ENCODE data around the gene ARRB1. TPM values are rescaled to one million over a fixed set of nuclear protein-coding genes. Genes with fewer than 3 reads are reported as not detected.

The ARRB1 gene
- total RNA-seq, 1 donor from 2014 or later = 1.0 TPM

DNA sequence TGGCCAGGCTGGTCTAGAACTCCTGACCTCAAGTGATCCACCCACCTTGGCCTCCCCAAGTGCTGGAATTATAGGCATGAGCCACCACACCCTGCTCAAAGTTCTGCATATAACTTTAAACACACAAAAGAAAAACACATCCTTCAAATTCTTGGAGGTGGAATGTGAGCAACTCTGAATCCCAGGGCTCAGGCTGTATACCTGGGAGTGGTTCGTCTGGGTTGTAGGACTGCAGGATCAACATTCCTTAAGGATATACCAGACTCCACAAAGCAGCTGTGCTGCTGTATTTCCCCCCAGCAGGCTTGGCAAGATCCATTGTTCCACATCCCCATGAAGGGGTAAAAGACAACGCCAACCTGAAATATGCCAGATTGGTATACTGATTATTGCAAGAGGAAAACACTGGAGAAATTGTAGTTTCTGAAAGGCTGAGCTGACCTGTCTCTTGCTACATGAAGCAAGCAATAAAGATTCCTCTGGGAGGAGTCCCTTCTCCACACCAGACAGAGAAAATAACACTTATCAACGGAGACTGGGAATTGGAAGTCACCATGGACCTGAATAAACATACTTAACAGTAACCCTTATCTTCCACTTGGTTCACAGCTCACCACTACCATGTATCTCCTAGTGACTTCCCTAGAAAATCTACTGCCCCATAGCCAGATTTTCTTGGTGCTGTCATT lies 35.6 kb upstream of the ARRB1 start:
- H3K36me3 ChIP-seq = no peaks in the 10 kb centered on the region
- H3K9me3 Mint-ChIP-seq = no peaks in the 10 kb centered on the region
- H3K27ac Mint-ChIP-seq = no peak overlapping the region
- no peaks in the 10 kb centered on the region for H3K79me2 ChIP-seq (ENCODE audit: low read depth)
- H3K4me1 ChIP-seq = peaks cover 8% of the 10 kb centered on the region
- no peaks in the 10 kb centered on the region for H3K9me3 ChIP-seq (ENCODE audit: low read depth)
- H2AFZ ChIP-seq (replicated peaks) = no peak overlapping the region
- no peak overlapping the region for H3K4me3 ChIP-seq
- no peaks in the 10 kb centered on the region for H4K20me1 ChIP-seq (ENCODE audit: low read depth)
- H3K27me3 ChIP-seq = no peaks in the 10 kb centered on the region
- no peak for TF ChIP-seq CTCF (IDR thresholded peaks at IDR 0.05)
- TF ChIP-seq EZH2 (IDR thresholded peaks at IDR 0.05) = no peak
- no peak for TF ChIP-seq EZH2phosphoT487 (IDR thresholded peaks at IDR 0.05)
- no peak overlapping the region for H3K4me3 Mint-ChIP-seq
- no peak overlapping the region for H3K27ac ChIP-seq
- H3K36me3 Mint-ChIP-seq = no peaks in the 10 kb centered on the region
- DNase-seq (ENCODE audit: low spot score) = no peak
- H3K9ac ChIP-seq = no peak overlapping the region
- H3K4me2 ChIP-seq = no peak overlapping the region
- H3K27me3 Mint-ChIP-seq (ENCODE audit: insufficient read depth, low read depth) = peaks cover 2% of the 10 kb centered on the region
- peaks cover 4% of the 10 kb centered on the region for H3F3A ChIP-seq (ENCODE audit: low read depth)
- peaks cover 10% of the 10 kb centered on the region for H3K4me1 Mint-ChIP-seq

GRCh38 chr11:75384438-75385080 lies 33.1 kb upstream of the ARRB1 start:
- peak; percentile 88 for DNase-seq (ENCODE audit: low spot score)
- no peaks in the 10 kb centered on the region for H3K27me3 ChIP-seq
- H3K36me3 Mint-ChIP-seq = no peaks in the 10 kb centered on the region
- H3K27ac Mint-ChIP-seq = no peak overlapping the region
- H3K36me3 ChIP-seq = no peaks in the 10 kb centered on the region
- peaks cover 4% of the 10 kb centered on the region for H3K27me3 Mint-ChIP-seq (ENCODE audit: insufficient read depth, low read depth)
- peak; percentile 98 for TF ChIP-seq CTCF (IDR thresholded peaks at IDR 0.05)
- TF ChIP-seq EZH2 (IDR thresholded peaks at IDR 0.05) = no peak
- H3K9me3 Mint-ChIP-seq = no peaks in the 10 kb centered on the region
- H2AFZ ChIP-seq (replicated peaks) = no peak overlapping the region
- H3K79me2 ChIP-seq (ENCODE audit: low read depth) = no peaks in the 10 kb centered on the region
- peaks cover 8% of the 10 kb centered on the region for H3K4me1 ChIP-seq
- no peak overlapping the region for H3K4me3 ChIP-seq
- peaks cover 4% of the 10 kb centered on the region for H3F3A ChIP-seq (ENCODE audit: low read depth)
- H3K4me2 ChIP-seq = no peak overlapping the region
- no peak overlapping the region for H3K27ac ChIP-seq
- no peak overlapping the region for H3K9ac ChIP-seq
- H3K4me3 Mint-ChIP-seq = no peak overlapping the region
- H3K4me1 Mint-ChIP-seq = peaks cover 10% of the 10 kb centered on the region
- no peaks in the 10 kb centered on the region for H4K20me1 ChIP-seq (ENCODE audit: low read depth)
- H3K9me3 ChIP-seq (ENCODE audit: low read depth) = no peaks in the 10 kb centered on the region

- no peak for DNase-seq (ENCODE audit: low spot score)
- Histone ChIP-seq H3K9ac (no peak overlapping the region), H4K20me1 (ENCODE audit: low read depth) (no peaks in the 10 kb centered on the region), H3K79me2 (ENCODE audit: low read depth) (no peaks in the 10 kb centered on the region), H3K9me3 (ENCODE audit: low read depth) (no peaks in the 10 kb centered on the region), H3K4me1 (no peaks in the 10 kb centered on the region), H3K27ac (no peak overlapping the region), H2AFZ (replicated peaks) (no peak overlapping the region), H3K36me3 (no peaks in the 10 kb centered on the region), H3K27me3 (no peaks in the 10 kb centered on the region), H3K4me2 (no peak overlapping the region), H3K4me3 (no peak overlapping the region), H3F3A (ENCODE audit: low read depth) (no peaks in the 10 kb centered on the region)
- no peaks in the 10 kb centered on the region for H3K36me3 Mint-ChIP-seq
- TF ChIP-seq CTCF (IDR thresholded peaks at IDR 0.05) (no peak), EZH2 (IDR thresholded peaks at IDR 0.05) (no peak), EZH2phosphoT487 (IDR thresholded peaks at IDR 0.05) (no peak)
- no peak overlapping the region for H3K27ac Mint-ChIP-seq
- H3K4me3 Mint-ChIP-seq = no peak overlapping the region
- H3K4me1 Mint-ChIP-seq = peaks cover 10% of the 10 kb centered on the region
- peaks cover 4% of the 10 kb centered on the region for H3K27me3 Mint-ChIP-seq (ENCODE audit: insufficient read depth, low read depth)
- no peaks in the 10 kb centered on the region for H3K9me3 Mint-ChIP-seq
Measured at GRCh38 chr11:75383246-75383645, 31.8 kb upstream of the ARRB1 start.

All from neural progenitor cell (in vitro differentiated cells).